GM19099 (cell line): ENCODE measurements around the gene PSD.
A peak's percentile ranks its signal among the peaks of the same experiment; 100 is the strongest.

Source experiments
- POLR2A ChIP-seq: IDR thresholded peaks from 3 replicates; pipeline ENCODE4 v1.6.1; 2011; ENCODE audit warnings: low read depth; ENCODE audit not compliant: insufficient read length; ENCODE audit errors: extremely low read depth

The PSD gene

DNA sequence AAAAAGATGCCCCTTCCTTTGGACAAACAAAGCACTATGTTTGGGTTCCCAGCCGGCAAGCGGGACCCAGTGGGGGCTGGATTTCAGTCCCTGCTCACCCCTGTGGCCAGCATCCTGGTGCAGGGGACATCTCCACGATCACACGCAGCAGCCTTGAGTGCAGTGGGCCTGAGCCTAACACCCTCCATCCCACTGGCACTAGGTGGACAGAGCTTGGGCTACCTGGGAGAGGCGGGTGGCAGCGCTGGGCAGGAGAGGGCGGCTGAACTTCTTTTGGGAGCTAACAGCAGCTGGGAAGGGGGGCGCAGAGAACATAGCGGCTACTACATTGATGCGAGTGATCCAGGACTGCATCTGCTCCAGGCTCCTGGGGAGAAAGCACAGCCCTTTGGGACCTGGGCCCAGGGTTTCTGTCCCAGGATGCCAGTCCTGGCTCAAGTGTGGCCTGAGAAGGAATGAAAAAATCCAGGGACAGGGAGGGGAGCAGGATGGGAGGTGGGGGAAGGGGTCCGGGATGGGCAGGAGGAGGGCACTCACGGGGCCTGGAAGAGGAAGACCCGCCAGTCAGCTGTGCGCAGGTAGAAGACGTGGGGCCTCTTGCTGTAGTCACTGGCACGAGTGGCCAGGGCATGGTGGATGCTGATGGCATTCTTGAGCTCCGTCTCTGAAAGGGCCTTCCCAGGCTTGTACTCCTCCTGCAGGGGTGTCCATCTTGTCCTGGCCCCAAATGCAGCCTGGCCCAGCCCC is 14.1 kb downstream of the PSD start:
- TF ChIP-seq POLR2A = no peak

DNA sequence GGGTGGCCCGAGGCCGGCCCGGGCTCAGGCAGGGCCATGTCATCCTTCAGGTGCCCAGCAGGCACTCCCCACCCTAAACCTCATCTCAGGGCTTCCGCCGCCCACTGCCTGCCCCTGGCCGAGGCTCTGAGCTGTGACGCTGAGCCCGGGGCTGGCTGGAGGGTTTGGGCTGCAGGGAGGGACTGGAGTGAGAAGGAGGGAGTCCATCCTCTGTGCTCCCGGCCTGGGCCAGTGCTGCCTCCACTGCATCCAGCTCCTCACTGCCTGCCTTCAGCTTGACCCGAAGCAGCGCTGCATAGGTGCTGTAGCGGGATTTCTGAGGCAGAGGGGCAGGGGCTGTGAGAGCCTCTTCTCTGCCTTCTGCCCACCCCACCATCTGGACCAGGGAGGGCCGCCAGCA is 15.5 kb downstream of the PSD start:
- TF ChIP-seq POLR2A = no peak

DNA sequence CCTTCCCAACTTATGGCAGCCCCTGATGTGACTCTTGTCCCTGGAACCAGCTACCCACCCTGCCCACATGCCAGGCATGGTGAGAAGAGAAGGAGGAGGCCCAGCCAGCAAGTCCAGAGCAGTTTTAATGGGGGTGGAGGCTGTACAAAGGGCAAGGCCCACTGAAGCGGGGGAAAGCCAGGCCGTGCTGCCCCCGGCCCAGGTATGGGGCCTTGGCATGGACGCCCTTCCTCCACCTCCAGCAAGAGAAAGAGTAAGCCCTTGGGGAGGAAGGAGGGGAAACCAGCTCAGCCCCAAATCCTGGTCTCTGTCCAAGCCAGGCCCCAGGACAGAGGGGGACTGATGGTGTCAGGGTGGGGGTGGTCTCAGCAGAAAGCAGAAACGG is 16.1 kb downstream of the PSD start:
- TF ChIP-seq POLR2A = no peak

DNA sequence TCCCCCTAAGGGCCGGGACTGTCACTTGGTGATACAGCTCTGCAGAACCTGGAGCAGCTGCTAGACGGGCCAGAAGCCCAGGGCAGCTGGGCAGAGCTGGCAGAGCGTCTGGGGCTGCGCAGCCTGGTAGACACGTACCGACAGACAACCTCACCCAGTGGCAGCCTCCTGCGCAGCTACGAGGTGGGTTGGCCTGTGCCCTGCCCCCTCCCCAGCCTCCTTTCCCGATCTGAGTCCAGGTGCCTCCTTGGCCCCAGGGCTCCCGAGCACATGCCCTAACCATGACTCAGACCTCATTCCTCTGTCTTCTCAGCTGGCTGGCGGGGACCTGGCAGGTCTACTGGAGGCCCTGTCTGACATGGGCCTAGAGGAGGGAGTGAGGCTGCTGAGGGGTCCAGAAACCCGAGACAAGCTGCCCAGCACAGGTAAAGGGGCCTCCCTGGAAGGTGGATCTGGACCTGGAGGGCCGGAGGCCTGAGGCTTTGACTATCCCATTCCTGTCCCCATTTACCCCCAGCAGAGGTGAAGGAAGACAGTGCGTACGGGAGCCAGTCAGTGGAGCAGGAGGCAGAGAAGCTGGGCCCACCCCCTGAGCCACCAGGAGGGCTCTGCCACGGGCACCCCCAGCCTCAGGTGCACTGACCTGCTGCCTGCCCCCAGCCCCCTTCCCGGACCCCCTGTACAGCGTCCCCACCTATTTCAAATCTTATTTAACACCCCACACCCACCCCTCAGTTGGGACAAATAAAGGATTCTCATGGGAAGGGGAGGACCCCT is 16.7 kb downstream of the PSD start:
- no peak for TF ChIP-seq POLR2A

DNA sequence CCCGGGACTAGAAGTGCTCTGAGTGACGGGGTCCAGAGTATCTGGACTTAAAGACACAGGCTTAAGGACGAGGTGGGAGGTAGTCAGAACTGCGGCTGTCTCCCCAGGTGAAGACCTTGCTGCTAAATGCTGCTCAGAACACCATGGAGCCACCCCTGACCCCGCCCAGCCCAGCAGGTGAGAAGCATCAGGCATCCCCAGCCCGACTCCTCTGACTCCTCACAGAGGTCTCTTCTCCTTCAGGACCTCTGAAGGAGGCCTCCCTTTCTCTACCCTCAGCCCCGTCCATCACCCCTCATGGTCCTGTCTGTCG is 17.3 kb downstream of the PSD start:
- no peak for TF ChIP-seq POLR2A

DNA sequence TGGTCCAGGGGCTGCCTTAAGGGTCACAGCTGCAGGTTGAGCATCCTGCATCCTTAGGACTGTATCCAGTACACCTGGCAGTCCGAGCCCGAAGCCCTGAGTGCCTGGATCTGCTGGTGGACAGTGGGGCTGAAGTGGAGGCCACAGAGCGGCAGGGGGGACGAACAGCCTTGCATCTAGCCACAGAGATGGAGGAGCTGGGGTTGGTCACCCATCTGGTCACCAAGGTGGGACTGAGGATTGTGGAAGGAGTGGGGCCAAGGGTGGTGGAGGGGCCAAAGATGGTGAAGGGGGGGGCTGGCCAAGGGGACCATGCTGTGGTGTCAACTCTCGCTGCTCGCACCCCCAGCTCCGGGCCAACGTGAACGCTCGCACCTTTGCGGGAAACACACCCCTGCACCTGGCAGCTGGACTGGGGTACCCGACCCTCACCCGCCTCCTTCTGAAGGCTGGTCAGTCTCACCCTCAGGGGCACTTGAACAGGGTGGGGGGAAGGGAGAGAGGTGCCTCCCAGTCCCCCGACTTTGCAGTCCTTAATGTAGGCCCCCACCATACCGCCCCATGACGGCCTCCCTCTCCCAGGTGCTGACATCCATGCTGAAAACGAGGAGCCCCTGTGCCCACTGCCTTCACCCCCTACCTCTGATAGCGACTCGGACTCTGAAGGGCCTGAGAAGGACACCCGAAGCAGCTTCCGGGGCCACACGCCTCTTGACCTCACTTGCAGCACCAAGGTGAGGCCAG is 17.8 kb downstream of the PSD start:
- no peak for TF ChIP-seq POLR2A

DNA sequence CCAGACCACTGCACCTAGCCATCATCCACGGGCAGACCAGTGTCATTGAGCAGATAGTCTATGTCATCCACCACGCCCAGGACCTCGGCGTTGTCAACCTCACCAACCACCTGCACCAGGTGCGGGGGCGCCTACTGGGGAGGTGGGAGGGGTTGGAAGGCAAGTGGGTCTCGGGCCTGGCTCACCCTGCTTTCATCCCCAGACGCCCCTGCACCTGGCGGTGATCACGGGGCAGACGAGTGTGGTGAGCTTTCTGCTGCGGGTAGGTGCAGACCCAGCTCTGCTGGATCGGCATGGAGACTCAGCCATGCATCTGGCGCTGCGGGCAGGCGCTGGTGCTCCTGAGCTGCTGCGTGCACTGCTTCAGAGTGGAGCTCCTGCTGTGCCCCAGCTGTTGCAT is 18.5 kb downstream of the PSD start:
- TF ChIP-seq POLR2A = no peak

DNA sequence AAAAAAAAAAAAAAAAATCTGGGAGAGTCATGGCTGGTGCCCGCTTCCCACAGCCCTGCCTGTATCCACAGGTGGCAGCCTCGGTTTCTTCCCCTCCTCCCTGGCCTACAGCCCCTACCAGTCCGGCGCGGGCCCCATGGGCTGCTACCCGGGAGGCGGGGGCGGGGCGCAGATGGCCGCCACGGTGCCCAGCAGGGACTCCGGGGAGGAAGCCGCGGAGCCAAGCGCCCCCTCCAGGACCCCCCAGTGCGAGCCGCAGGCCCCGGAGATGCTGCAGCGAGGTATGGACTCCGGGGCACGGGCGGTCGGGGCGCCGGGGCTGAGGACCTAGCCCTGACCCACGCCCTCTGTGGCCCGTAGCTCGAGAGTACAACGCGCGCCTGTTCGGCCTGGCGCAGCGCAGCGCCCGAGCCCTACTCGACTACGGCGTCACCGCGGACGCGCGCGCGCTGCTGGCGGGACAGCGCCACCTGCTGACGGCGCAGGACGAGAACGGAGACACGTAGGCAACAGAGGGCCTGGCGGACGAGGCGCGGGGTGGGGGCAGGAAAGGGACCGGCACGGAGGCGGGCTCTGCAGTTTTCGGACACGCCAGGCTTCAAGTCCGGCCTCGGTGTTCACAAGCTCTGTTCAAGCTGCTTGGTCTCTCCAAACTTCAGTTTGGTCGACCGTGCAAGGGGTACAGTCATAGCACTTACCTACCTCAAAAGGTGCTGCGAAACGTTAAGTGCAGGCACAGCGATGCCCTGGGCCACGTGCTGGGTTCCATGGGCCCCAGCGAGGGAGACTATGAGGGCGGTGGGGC is 19.2 kb downstream of the PSD start:
- TF ChIP-seq POLR2A = peak; percentile 57

DNA sequence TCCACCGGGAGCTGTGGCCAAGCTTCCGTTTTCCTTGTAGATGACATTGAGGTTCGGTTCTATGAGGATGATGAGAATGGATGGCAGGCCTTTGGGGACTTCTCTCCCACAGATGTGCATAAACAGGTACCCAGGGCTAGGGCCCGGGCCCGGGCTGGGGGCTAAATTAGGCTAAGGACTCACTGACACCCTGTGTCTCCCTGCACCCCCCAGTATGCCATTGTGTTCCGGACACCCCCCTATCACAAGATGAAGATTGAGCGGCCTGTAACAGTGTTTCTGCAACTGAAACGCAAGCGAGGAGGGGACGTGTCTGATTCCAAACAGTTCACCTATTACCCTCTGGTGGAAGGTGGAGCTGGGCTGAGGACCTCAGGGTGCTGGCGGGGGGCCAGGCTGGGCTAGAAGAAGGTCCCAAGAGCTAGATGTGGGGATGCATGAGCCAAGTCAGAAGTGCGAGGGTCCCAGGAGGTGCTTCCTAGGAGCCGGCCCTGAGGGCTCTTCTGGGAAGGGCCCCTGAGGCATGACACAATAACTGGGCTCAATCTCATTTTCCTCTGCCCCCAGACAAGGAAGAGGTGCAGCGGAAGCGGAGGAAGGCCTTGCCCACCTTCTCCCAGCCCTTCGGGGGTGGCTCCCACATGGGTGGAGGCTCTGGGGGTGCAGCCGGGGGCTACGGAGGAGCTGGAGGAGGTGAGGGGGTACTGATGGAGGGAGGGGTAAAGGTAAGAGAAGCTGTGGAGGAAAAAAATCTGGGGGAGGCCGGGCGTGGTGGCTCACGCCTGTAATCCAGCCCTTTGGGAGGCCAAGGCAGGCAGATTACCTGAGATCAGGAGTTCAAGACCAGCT is 20.2 kb downstream of the PSD start:
- TF ChIP-seq POLR2A = no peak

DNA sequence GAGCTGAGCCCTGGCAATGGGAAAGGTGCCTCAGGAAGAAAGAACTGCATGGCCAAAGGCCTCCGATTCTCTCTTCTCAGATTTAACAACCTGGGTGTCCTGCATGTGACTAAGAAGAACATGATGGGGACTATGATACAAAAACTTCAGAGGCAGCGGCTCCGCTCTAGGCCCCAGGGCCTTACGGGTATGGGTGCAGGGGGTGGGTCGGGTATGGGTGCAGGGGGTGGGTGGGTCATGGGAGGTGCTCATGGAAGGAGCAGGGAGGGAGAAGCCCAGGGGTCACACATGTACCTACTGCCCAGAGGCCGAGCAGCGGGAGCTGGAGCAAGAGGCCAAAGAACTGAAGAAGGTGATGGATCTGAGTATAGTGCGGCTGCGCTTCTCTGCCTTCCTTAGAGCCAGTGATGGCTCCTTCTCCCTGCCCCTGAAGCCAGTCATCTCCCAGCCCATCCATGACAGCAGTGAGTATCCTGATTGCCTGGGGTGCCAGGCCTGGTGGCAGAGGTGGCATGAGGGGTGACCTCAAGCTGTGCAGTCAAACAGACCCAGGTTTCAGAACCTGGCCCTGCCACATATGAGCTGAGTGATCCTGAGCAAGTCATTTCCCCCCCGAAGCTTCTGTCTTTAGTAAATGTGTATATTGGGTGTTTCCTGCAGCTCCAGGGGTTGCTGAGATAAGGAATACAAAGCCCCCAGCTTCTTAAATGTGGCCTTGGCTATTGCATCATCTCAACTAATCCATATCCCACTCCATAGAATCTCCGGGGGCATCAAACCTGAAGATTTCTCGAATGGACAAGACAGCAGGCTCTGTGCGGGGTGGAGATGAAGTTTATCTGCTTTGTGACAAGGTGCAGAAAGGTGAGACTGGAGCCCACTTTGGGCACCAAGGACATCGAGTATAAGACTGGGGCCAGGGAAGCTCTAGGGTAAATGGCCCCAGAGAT is 21.1 kb downstream of the PSD start:
- peak; percentile 16 for TF ChIP-seq POLR2A

DNA sequence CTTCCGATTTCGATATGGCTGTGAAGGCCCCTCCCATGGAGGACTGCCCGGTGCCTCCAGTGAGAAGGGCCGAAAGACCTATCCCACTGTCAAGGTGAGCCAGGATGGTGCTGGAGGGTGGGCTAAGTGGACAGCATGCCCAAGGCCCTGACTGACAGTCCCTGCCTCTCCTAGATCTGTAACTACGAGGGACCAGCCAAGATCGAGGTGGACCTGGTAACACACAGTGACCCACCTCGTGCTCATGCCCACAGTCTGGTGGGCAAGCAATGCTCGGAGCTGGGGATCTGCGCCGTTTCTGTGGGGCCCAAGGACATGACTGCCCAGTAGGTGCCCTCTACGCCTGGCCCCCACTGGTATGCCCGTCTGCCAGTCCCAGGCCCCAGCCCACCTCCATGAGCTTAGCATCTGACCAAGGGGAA is 21.8 kb downstream of the PSD start:
- no peak for TF ChIP-seq POLR2A

DNA sequence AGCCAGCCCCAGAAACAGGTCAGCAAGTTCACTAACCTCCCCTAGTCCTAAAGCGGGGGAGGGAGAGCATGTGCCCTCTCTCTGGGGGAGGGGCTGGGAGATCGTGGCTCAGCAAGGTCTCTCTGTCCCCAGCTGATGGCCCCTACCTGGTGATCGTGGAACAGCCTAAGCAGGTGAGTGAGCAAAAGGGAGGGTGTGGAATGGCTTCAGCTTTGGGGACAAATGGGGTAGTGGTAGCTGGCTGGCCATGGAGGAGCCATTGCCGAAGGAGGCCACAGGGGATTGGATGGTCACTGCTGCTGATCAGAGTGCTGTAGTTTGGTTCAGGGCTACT is 22.3 kb downstream of the PSD start:
- TF ChIP-seq POLR2A = no peak

DNA sequence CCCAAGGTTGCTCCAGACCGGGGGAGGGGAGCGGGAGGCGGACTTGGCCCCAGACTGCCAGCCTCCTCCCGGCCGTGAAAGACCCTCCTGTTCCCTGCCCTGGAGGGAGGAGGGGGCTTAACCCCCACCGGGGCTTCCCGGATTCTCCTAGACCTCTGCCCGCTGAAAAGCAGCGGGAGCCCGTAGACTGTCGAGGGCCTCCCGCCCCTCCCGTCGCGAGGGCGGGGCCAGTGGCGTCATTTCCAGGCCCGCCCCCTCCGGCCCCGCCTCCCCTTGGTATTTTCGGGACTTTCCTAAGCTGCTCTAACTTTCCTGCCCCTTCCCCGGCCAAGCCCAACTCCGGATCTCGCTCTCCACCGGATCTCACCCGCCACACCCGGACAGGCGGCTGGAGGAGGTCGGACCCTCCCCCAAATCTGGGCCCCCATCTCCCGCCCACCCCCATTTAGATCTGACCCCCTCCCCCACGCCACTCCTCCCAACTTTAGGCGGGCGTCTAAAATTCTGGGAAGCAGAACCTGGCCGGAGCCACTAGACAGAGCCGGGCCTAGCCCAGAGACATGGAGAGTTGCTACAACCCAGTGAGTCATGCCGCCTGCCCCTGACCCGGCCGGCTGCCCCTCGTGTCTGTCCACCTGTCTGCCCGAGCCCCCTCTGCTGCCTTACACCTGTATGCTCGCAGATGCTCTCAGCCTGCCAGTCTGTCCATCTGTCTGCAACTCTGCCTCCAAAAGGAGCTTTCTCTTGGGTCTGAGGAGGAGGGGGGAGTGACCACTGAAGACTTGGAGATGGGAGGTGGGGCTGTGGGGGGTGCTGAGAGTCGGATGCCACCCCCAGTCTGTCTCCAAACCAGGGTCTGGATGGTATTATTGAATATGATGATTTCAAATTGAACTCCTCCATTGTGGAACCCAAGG is 22.9 kb downstream of the PSD start, which contains the start of gene NFKB2:
NFKB2 (plus strand) TSS at position 306 of the 917 bp plus-strand sequence; CDS start at position 561, 255 bp downstream.
- TF ChIP-seq POLR2A = peak; percentile 68
